HepG2 (cell line): Measurements from ENCODE around the gene FBXW4. TPM values are rescaled to one million over a fixed set of nuclear protein-coding genes. Genes with fewer than 3 reads are reported as not detected.

Source experiments
- AKNA ChIP-seq: sonication (generic); formaldehyde crosslinking; IDR thresholded peaks from 2 replicates; pipeline ENCODE4 v1.4.0; 2020; ENCODE audit warnings: missing genetic modification reagents, borderline replicate concordance
- ASH2L ChIP-seq: fragments of 300-600, 200-600 bp; sonication (generic); IDR thresholded peaks from 2 replicates; pipeline ENCODE4 v1.7.0; 2017; ENCODE audit warnings: low read depth, mild to moderate bottlenecking, moderate library complexity, mixed read lengths, low read length; ENCODE audit not compliant: insufficient read length
- BCL6 ChIP-seq: IDR thresholded peaks from 2 replicates; pipeline ENCODE4 v1.6.1; 2016; ENCODE audit warnings: missing genetic modification reagents, missing compliant biosample characterization
- DBP ChIP-seq: sonication (generic); formaldehyde crosslinking; IDR thresholded peaks from 2 replicates; pipeline ENCODE4 v1.4.0; 2020; ENCODE audit warnings: missing genetic modification reagents; ENCODE audit errors: not compliant biosample characterization
- FOXP1 ChIP-seq, 2 experiments: fragments of 450-650 bp in 1 of 2; IDR thresholded peaks; 2 replicates each; pipeline ENCODE4 v1.6.1; 2017 to 2018; ENCODE audit warnings: antibody characterized with exemption in 1 of 2
- JUN ChIP-seq: sonication (generic); formaldehyde crosslinking; IDR thresholded peaks from 2 replicates; pipeline ENCODE4 v1.4.0; 2020; ENCODE audit warnings: mild to moderate bottlenecking, missing genetic modification reagents
- NFE2 ChIP-seq: sonication (generic); formaldehyde crosslinking; IDR thresholded peaks from 2 replicates; pipeline ENCODE4 v1.4.0; 2020; ENCODE audit warnings: missing genetic modification reagents
- NPAS2 ChIP-seq: sonication (generic); formaldehyde crosslinking; IDR thresholded peaks from 2 replicates; pipeline ENCODE4 v1.8.0; 2022; ENCODE audit warnings: mild to moderate bottlenecking, missing genetic modification reagents, borderline replicate concordance
- ONECUT2 ChIP-seq: sonication (generic); formaldehyde crosslinking; IDR thresholded peaks from 2 replicates; pipeline ENCODE4 v1.4.0; 2020; ENCODE audit warnings: missing genetic modification reagents
- PAWR ChIP-seq: sonication (generic); formaldehyde crosslinking; IDR thresholded peaks from 2 replicates; pipeline ENCODE4 v1.4.0; 2020; ENCODE audit warnings: missing genetic modification reagents, mild to moderate bottlenecking, borderline replicate concordance
- PHB2 ChIP-seq: fragments of 450-650 bp; IDR thresholded peaks from 2 replicates; pipeline ENCODE4 v1.6.1; 2018; ENCODE audit not compliant: partially characterized antibody
- RAD21 ChIP-seq: fragments of 450-650 bp; formaldehyde crosslinking; IDR thresholded peaks from 2 replicates; pipeline ENCODE4 v1.5.0; 2020; ENCODE audit warnings: mild to moderate bottlenecking
- SIN3A ChIP-seq: IDR thresholded peaks from 2 replicates; pipeline ENCODE4 v1.6.1; 2011; ENCODE audit warnings: low read depth, mild to moderate bottlenecking, control low read depth, low read length, borderline replicate concordance
- SNAI1 ChIP-seq: sonication (generic); formaldehyde crosslinking; IDR thresholded peaks from 2 replicates; pipeline ENCODE4 v1.5.0; 2020; ENCODE audit warnings: mild to moderate bottlenecking, missing genetic modification reagents, borderline replicate concordance
- STAG1 ChIP-seq: sonication (generic); formaldehyde crosslinking; IDR thresholded peaks from 2 replicates; pipeline ENCODE4 v1.4.0; 2020; ENCODE audit warnings: missing genetic modification reagents
- TBL1XR1 ChIP-seq: fragments of 150-350 bp; IDR thresholded peaks from 2 replicates; pipeline ENCODE4 v1.6.1; 2014; ENCODE audit warnings: borderline replicate concordance, low read length; ENCODE audit not compliant: partially characterized antibody
- U2AF2 ChIP-seq: fragments of 200-400 bp; formaldehyde crosslinking; IDR thresholded peaks from 2 replicates; pipeline ENCODE4 v1.6.1; 2017; ENCODE audit warnings: low read depth, mild to moderate bottlenecking, low read length
- YEATS2 ChIP-seq: sonication (generic); formaldehyde crosslinking; IDR thresholded peaks from 2 replicates; pipeline ENCODE4 v1.4.0; 2020; ENCODE audit warnings: missing genetic modification reagents, borderline replicate concordance
- ZBTB43 ChIP-seq: sonication (generic); formaldehyde crosslinking; conservative IDR thresholded peaks from 2 replicates; pipeline ENCODE4 v1.4.0; 2020; ENCODE audit warnings: missing genetic modification reagents
- ZNF335 ChIP-seq: sonication (generic); formaldehyde crosslinking; IDR thresholded peaks from 2 replicates; pipeline ENCODE4 v1.4.0; 2020; ENCODE audit warnings: missing genetic modification reagents
- ZNF354B ChIP-seq: sonication (generic); formaldehyde crosslinking; IDR thresholded peaks from 2 replicates; pipeline ENCODE4 v1.8.0; 2022; ENCODE audit warnings: mild to moderate bottlenecking, missing genetic modification reagents
- ZNF788 ChIP-seq: sonication (generic); formaldehyde crosslinking; IDR thresholded peaks from 2 replicates; pipeline ENCODE4 v1.5.0; 2020; ENCODE audit warnings: mild to moderate bottlenecking, missing genetic modification reagents, borderline replicate concordance
- ZNF839 ChIP-seq: sonication (generic); formaldehyde crosslinking; IDR thresholded peaks from 2 replicates; pipeline ENCODE4 v1.4.0; 2020; ENCODE audit warnings: missing genetic modification reagents, mild to moderate bottlenecking, borderline replicate concordance
- ZSCAN30 ChIP-seq: sonication (generic); formaldehyde crosslinking; IDR thresholded peaks from 2 replicates; pipeline ENCODE4 v1.5.0; 2020; ENCODE audit warnings: mild to moderate bottlenecking, missing genetic modification reagents
- polyA plus RNA-seq, 8 experiments: library from polyadenylated mRNA; depleted of rRNA in 3 of 8; stranded (reverse) in 7 of 8; unstranded in 1 of 8; fragments of >200 nt; fragmentation: Illumina TruSeq in 4 of 8; extraction: Trizol in 4 of 8; gene quantifications; 2 replicates each; pipeline versions ENCODE4 v1.2.1 to v1.2.3, GENCODE V29; 2011 to 2016; ENCODE audit warnings: low read depth in 4 of 8, missing spikeins in 1 of 8, mixed read lengths in 1 of 8; ENCODE audit not compliant: insufficient read depth in 1 of 8
- total RNA-seq, 5 experiments: library from RNA; depleted of rRNA; stranded (reverse); fragments of >200 nt; fragmentation: Illumina TruSeq; extraction: Trizol; gene quantifications; 2 replicates each; pipeline ENCODE4 v1.2.3, GENCODE V29; 2016; ENCODE audit warnings: low read depth in 1 of 5

Gene FBXW4
- total and polyA plus RNA-seq, 2 of the 13 experiments (the other 11 are each of a cell fraction or from before 2014, with no cell fraction given): 23.5 to 33.7 TPM

- TF ChIP-seq AKNA (CRISPR knock-in tag) (no peak), ONECUT2 (CRISPR knock-in tag) (no peak), JUN (no peak), U2AF2 (no peak), DBP (no peak), TBL1XR1 (no peak), ZNF788 (CRISPR knock-in tag) (0 out of 2 replicates have a peak, but pooled peaks have one; percentile 36), ZBTB43 (CRISPR knock-in tag) (no peak), ZSCAN30 (no peak), ZNF335 (no peak), SIN3A (no peak), BCL6 (0 out of 2 replicates have a peak, but pooled peaks have one; percentile 29), SNAI1 (CRISPR knock-in tag) (0 out of 2 replicates have a peak, but pooled peaks have one; percentile 50), YEATS2 (CRISPR knock-in tag) (no peak; the same call in 1 of the 2 replicates), STAG1 (CRISPR knock-in tag) (no peak), ASH2L (peak; percentile 49), FOXP1 (IDR thresholded peaks at IDR 0.05) (no peak), FOXP1 (CRISPR knock-in tag; IDR thresholded peaks at IDR 0.05) (no peak), PHB2 (no peak), ZNF354B (CRISPR knock-in tag) (no peak), NFE2 (CRISPR knock-in tag) (no peak), RAD21 (no peak), NPAS2 (CRISPR knock-in tag) (0 out of 2 replicates have a peak, but pooled peaks have one; percentile 46), ZNF839 (peak; percentile 49), PAWR (no peak)
Observed at GRCh38 chr10:101694674-101695403, at the start of gene FBXW4 (continued).
